ENCODE results near the gene SMTNL1.
A peak's percentile ranks its signal among the peaks of the same experiment; 100 is the strongest.

Gene SMTNL1

GRCh38 chr11:57511741-57512430 is 25.5 kb upstream of the SMTNL1 start:
- Histone ChIP-seq H3K9me3 (ENCODE audit: control insufficient read depth, low read length) (no peaks in the 10 kb centered on the region), H3K27ac (ENCODE audit: insufficient read depth, low read depth, low read length, poor library complexity, severe bottlenecking) (no peak overlapping the region), H3K36me3 (ENCODE audit: control insufficient read depth, insufficient read depth, low read length) (no peaks in the 10 kb centered on the region), H3K4me3 (ENCODE audit: insufficient read depth, low read depth, low read length) (no peak overlapping the region), H3K27me3 (ENCODE audit: control insufficient read depth, insufficient read depth, low read length, poor library complexity, severe bottlenecking) (peaks cover 46% of the 10 kb centered on the region), H3K4me1 (ENCODE audit: control insufficient read depth, insufficient read depth, low read length) (peaks cover 12% of the 10 kb centered on the region)
- 89 to 94% methylated on average over 6 of the region's 6 CpGs for WGBS, 2 experiments

GRCh38 chr11:57512646-57513451 is 24.5 kb upstream of the SMTNL1 start:
- 88 to 90% methylated on average over 11 to 12 of the region's 12 CpGs for WGBS, 2 experiments
- peaks cover 56% of the 10 kb centered on the region for H3K27me3 ChIP-seq (ENCODE audit: control insufficient read depth, insufficient read depth, low read length, poor library complexity, severe bottlenecking)

GRCh38 chr11:57513452-57513795 is 24.0 kb upstream of the SMTNL1 start:
- peaks cover 58% of the 10 kb centered on the region for H3K27me3 ChIP-seq (ENCODE audit: control insufficient read depth, insufficient read depth, low read length, poor library complexity, severe bottlenecking)
- 39 to 41% methylated on average over 1 of the region's 1 CpG for WGBS, 2 experiments

More at GRCh38 chr11:57512646-57513451, 24.5 kb upstream of the SMTNL1 start:
- H3K9me3 ChIP-seq (ENCODE audit: control insufficient read depth, low read length) = no peaks in the 10 kb centered on the region
- H3K4me1 ChIP-seq (ENCODE audit: control insufficient read depth, insufficient read depth, low read length) = peaks cover 12% of the 10 kb centered on the region
- no peak overlapping the region for H3K27ac ChIP-seq (ENCODE audit: insufficient read depth, low read depth, low read length, poor library complexity, severe bottlenecking)
- H3K36me3 ChIP-seq (ENCODE audit: control insufficient read depth, insufficient read depth, low read length) = no peaks in the 10 kb centered on the region
- no peak overlapping the region for H3K4me3 ChIP-seq (ENCODE audit: insufficient read depth, low read depth, low read length)

DNA sequence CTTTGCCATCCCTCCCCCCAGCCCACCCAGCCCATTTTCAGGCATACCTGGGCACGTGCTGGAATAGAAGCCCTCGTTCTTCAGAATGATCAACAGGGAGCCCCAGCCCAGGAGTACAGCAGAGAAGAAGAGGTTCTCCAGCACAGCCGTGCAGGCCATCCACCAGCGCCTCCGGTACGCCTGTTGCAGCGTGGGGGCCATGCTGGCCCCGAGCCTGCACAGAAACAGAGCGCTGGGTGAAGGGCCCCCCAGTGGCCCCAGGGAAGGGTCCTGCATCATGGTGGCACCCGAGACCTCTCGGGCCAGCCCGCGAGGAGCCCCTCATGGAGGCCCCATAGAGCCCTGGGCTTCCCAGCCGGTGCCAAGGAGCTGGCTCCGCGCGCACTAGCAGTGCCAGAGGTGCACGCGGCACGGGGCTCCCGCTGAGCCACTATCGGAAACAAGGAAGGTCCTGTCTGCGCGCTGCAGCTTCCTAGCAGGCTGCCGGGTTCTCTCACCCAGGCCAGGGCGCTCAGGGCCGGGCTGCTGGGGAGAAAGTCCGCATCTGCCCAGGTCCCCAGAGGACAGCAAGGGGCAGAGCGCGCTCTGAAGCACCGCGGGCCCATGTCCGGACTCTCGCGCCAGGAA is 23.4 kb upstream of the SMTNL1 start:
- Histone ChIP-seq H3K4me1 (ENCODE audit: control insufficient read depth, insufficient read depth, low read length) (peaks cover 12% of the 10 kb centered on the region), H3K4me3 (ENCODE audit: insufficient read depth, low read depth, low read length) (peak overlapping the region; percentile 43), H3K9me3 (ENCODE audit: control insufficient read depth, low read length) (no peaks in the 10 kb centered on the region), H3K27ac (ENCODE audit: insufficient read depth, low read depth, low read length, poor library complexity, severe bottlenecking) (no peak overlapping the region), H3K36me3 (ENCODE audit: control insufficient read depth, insufficient read depth, low read length) (no peaks in the 10 kb centered on the region), H3K27me3 (ENCODE audit: control insufficient read depth, insufficient read depth, low read length, poor library complexity, severe bottlenecking) (peaks cover 58% of the 10 kb centered on the region)
- 9 to 11% methylated on average over 35 of the region's 35 CpGs for WGBS, 2 experiments

More at GRCh38 chr11:57513452-57513795, 24.0 kb upstream of the SMTNL1 start:
- H3K9me3 ChIP-seq (ENCODE audit: control insufficient read depth, low read length) = no peaks in the 10 kb centered on the region
- H3K4me3 ChIP-seq (ENCODE audit: insufficient read depth, low read depth, low read length) = no peak overlapping the region
- peaks cover 12% of the 10 kb centered on the region for H3K4me1 ChIP-seq (ENCODE audit: control insufficient read depth, insufficient read depth, low read length)
- H3K36me3 ChIP-seq (ENCODE audit: control insufficient read depth, insufficient read depth, low read length) = no peaks in the 10 kb centered on the region
- no peak overlapping the region for H3K27ac ChIP-seq (ENCODE audit: insufficient read depth, low read depth, low read length, poor library complexity, severe bottlenecking)

DNA sequence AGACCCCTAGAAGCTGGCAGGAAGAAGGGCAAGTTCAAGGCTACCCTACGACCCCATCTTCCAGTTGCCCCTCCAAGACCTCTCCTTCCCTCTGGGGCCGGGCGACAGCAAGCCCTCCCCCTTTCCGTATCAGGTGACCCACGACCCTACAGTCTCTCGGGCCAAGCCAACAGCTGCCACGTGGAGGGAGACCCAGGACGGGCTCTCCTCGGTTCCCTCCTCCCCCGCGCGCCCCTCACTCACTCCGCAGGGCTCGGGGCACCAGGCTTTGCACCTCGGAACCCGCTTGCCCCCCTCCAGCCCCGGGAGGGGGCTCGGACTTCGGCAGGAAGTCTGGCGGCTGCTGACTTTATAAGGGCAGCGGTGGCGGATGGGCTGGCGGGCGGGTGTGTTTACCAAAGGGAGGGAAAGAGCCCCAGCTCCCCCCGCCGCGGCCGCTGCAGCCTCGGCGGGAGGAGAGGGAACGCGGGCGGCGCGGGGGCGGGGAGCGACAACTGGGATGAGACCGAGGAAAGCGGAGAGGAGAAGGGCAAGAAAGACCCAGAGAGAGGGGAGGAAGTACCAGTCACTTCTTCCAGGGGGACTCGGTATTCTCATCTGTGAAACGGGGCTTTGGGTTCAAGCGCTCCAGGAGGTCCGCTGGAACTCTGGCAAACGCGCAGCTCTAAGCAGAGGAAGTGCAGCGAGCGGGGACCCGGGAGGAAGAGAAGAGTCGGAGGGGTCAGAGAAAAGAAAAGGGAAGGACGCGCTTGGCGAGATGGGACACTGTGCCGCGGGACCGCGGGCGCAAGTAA is 22.7 kb upstream of the SMTNL1 start:
- 0% methylated on average over 57 of the region's 57 CpGs for WGBS, 2 experiments

GRCh38 chr11:57515332-57516060 is 21.9 kb upstream of the SMTNL1 start, which contains the start of gene SLC43A1:
SLC43A1 (minus strand) TSS chr11:57515702; CDS start chr11:57514111, 1,591 bp downstream.
- WGBS, 2 experiments = 0% methylated on average over 66 of the region's 66 CpGs

More for the DNA sequence above, 22.7 kb upstream of the SMTNL1 start:
- Histone ChIP-seq H3K27me3 (ENCODE audit: control insufficient read depth, insufficient read depth, low read length, poor library complexity, severe bottlenecking) (peaks cover 58% of the 10 kb centered on the region), H3K27ac (ENCODE audit: insufficient read depth, low read depth, low read length, poor library complexity, severe bottlenecking) (no peak overlapping the region), H3K36me3 (ENCODE audit: control insufficient read depth, insufficient read depth, low read length) (no peaks in the 10 kb centered on the region), H3K4me1 (ENCODE audit: control insufficient read depth, insufficient read depth, low read length) (peaks cover 12% of the 10 kb centered on the region), H3K9me3 (ENCODE audit: control insufficient read depth, low read length) (no peaks in the 10 kb centered on the region), H3K4me3 (ENCODE audit: insufficient read depth, low read depth, low read length) (peak overlapping the region; percentile 43)

GRCh38 chr11:57516061-57516443 is 21.3 kb upstream of the SMTNL1 start:
- peaks cover 58% of the 10 kb centered on the region for H3K27me3 ChIP-seq (ENCODE audit: control insufficient read depth, insufficient read depth, low read length, poor library complexity, severe bottlenecking)

More at GRCh38 chr11:57515332-57516060, 21.9 kb upstream of the SMTNL1 start, which contains the start of gene SLC43A1:
- Histone ChIP-seq H3K4me1 (ENCODE audit: control insufficient read depth, insufficient read depth, low read length) (peaks cover 12% of the 10 kb centered on the region), H3K9me3 (ENCODE audit: control insufficient read depth, low read length) (no peaks in the 10 kb centered on the region), H3K4me3 (ENCODE audit: insufficient read depth, low read depth, low read length) (peak within 1 kb of the TSS; percentile 43), H3K36me3 (ENCODE audit: control insufficient read depth, insufficient read depth, low read length) (no peaks in the 10 kb centered on the region), H3K27me3 (ENCODE audit: control insufficient read depth, insufficient read depth, low read length, poor library complexity, severe bottlenecking) (peaks cover 58% of the 10 kb centered on the region), H3K27ac (ENCODE audit: insufficient read depth, low read depth, low read length, poor library complexity, severe bottlenecking) (no peak within 1 kb of the TSS)

DNA sequence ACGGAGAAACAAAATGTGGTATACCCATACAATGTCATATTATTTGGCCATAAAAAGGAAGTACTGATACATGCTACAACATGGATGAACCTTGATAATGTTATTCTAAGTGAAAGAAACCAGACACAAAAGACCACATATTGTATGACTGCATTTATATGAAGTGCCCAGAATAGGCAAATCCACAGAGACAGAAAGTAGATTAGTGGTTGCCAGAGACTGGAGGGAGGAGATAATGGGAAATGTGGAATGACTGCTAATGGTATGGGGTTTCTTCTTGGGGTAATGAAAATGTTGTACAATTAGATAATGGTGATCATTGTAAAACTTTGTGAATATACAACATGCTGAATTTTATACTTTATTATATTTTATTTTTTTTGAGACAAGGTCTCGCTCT is 16.3 kb upstream of the SMTNL1 start:
- H3K9me3 ChIP-seq (ENCODE audit: control insufficient read depth, low read length) = no peaks in the 10 kb centered on the region
- no peaks in the 10 kb centered on the region for H3K4me1 ChIP-seq (ENCODE audit: control insufficient read depth, insufficient read depth, low read length)
- no peaks in the 10 kb centered on the region for H3K36me3 ChIP-seq (ENCODE audit: control insufficient read depth, insufficient read depth, low read length)
- no peak overlapping the region for H3K27ac ChIP-seq (ENCODE audit: insufficient read depth, low read depth, low read length, poor library complexity, severe bottlenecking)
- 96 to 97% methylated on average over 1 to 2 of the region's 2 CpGs for WGBS, 2 experiments
- peaks cover 19% of the 10 kb centered on the region for H3K27me3 ChIP-seq (ENCODE audit: control insufficient read depth, insufficient read depth, low read length, poor library complexity, severe bottlenecking)
- no peak overlapping the region for H3K4me3 ChIP-seq (ENCODE audit: insufficient read depth, low read depth, low read length)

More at GRCh38 chr11:57516061-57516443, 21.3 kb upstream of the SMTNL1 start:
- Histone ChIP-seq H3K36me3 (ENCODE audit: control insufficient read depth, insufficient read depth, low read length) (no peaks in the 10 kb centered on the region), H3K4me3 (ENCODE audit: insufficient read depth, low read depth, low read length) (peak overlapping the region; percentile 43), H3K27ac (ENCODE audit: insufficient read depth, low read depth, low read length, poor library complexity, severe bottlenecking) (no peak overlapping the region), H3K4me1 (ENCODE audit: control insufficient read depth, insufficient read depth, low read length) (peaks cover 12% of the 10 kb centered on the region), H3K9me3 (ENCODE audit: control insufficient read depth, low read length) (no peaks in the 10 kb centered on the region)
- WGBS, 2 experiments = 13 to 17% methylated on average over 5 of the region's 5 CpGs

DNA sequence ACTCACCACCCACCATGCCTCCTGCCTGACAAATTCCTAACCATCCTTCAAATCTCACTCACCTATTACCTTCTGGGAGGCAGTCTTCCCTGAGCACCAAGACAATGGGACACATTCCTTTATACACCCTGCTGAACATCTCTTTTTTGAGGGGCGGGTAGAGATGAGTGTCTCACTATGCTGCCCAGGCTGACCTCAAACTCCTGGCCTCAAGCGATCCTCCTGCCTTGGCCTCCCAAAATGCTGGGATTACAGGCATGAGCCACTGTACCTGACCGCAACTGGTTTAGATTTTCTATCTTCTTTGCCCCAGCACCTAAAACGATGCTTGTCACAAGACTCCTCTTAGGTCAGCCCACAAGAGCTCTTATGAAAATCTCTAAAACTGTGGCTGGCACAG is 14.0 kb upstream of the SMTNL1 start:
- no peaks in the 10 kb centered on the region for H3K36me3 ChIP-seq (ENCODE audit: control insufficient read depth, insufficient read depth, low read length)
- no peaks in the 10 kb centered on the region for H3K27me3 ChIP-seq (ENCODE audit: control insufficient read depth, insufficient read depth, low read length, poor library complexity, severe bottlenecking)
- H3K4me3 ChIP-seq (ENCODE audit: insufficient read depth, low read depth, low read length) = no peak overlapping the region
- H3K27ac ChIP-seq (ENCODE audit: insufficient read depth, low read depth, low read length, poor library complexity, severe bottlenecking) = no peak overlapping the region
- WGBS, 2 experiments = 90 to 94% methylated on average over 4 of the region's 4 CpGs
- H3K4me1 ChIP-seq (ENCODE audit: control insufficient read depth, insufficient read depth, low read length) = no peaks in the 10 kb centered on the region
- no peaks in the 10 kb centered on the region for H3K9me3 ChIP-seq (ENCODE audit: control insufficient read depth, low read length)

All from ectodermal cell (in vitro differentiated cells).